Measurements from ENCODE around the gene FCRL6.

Gene FCRL6

DNA sequence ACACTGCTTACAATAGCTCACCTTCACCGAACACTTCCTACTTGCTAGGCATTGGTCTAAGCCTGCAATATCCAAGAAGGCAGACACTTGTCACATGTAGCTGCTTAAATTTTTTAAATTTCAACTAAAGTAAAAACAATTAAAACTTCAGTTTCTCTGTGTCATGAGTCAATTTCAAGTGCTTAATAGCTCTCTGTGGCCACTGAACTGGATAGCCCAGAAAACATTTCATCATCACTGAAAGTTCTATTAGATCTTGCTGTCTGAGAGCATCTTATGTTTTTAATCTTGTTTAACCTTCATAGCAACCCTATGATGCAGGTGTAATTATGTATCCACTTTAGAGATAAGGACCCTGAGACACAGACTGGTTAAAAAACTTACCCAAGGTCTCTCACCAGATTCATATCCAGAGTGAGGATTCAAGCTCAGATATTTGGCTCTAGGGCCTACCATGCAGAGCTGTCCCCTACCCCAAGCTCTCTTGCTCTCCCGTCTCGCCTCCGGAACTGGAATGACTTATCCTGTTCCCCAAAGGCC is 2.6 kb upstream of the FCRL6 start:
- no peak for DNase-seq

DNA sequence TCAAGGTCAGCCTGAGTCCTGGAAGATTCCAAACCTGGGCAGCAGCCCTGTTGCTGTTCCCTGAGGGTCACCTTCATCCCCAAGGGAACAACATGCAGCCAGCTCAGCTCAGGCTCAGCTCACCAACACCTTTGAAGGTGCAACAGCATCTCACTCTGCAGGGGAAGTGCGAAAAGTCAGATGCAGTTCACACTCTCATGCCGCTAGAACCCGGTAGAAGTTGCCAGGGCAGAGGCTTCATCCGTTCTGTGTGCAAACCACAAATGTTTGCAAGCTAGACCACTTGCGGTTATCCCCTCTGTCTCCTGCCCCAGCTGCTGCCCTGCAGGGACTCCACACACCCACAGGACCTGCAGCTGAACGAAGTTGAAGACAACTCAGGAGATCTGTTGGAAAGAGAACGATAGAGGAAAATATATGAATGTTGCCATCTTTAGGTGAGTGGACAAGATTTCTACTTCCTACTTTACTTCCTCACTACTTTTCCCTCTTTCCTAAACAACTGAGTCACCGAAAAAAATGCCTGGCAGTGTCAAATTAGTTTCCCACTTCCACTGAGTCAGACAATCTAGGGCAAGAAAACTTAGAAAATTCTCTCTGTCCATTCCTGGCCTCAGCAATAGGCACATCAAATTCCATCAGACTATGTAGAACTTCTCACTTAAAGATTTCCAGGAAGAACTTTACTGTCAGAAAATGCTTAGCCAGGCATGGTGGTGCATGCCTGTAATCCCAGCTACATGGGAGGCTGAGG is 1.8 kb upstream of the FCRL6 start:
- DNase-seq = no peak

DNA sequence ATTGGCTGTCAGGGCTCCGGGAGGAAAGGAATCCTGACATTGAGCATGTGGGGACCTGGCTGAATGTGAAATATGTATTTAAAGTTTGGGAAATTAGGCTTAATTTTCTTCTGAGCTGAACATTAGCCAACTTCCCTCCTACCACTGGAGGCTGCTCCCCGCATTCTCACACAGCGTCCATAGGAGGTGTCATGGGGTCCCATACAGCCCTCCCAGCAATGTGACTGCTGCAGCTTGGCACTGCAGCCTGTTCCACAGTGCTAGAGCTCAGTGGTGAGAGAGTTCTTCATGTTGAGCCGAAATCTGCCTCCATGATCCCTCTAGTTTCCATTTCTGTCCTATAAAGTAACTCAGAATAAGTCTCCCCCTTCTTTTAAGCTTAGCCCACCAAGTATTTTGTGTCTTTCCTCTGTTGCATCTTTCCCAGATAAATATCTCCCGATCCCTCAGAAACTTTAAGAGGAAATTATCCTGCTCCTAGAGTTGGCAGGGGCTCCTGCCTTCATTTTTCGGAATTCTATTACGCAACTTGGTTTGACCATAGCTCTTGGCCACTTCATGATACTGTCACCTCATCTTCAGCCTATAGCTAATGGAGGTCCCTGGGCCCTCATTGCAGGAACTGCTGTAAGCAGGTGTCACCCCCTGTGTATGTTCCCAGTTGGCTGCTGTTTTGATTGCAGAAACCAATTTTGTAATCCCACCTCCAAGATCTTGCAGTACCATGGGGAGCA is 2.0 kb downstream of the FCRL6 start:
- DNase-seq = no peak

DNA sequence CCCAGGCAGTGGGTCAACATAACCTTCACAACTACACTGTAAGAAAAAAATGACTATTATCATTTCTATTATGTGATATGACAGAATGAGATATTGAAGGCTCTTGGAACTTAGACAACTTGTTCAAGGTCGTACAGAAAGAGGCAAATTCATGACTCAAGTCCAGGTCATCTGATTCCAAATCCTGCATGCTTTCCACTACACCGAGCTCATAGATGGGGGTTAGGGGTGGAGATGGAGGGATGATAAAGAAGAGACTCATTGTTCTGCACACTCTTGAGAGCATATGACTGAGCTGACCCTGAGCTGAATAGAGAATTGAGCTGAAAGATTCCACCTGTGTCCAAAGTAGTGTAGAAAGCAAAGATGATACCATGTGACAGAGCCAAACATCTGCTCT is 2.8 kb downstream of the FCRL6 start:
- no peak for DNase-seq

DNA sequence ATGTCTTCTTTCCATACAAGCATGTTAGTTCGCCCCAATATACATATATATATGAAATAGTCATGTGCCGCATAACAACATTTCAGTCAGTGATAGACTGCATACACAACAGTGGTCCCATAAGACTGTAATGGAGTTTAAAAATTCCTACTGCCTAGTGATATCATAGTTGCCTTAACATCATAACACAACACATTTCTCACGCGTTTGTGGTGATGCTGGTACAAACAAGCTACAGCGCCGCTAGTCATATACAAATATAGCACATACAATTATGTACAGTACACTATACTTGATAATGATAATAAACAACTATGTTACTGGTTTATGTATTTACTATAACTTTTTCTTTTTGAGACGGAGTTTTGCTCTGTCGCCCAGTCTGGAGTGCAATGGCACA is 13.8 kb downstream of the FCRL6 start:
- DNase-seq = no peak

DNA sequence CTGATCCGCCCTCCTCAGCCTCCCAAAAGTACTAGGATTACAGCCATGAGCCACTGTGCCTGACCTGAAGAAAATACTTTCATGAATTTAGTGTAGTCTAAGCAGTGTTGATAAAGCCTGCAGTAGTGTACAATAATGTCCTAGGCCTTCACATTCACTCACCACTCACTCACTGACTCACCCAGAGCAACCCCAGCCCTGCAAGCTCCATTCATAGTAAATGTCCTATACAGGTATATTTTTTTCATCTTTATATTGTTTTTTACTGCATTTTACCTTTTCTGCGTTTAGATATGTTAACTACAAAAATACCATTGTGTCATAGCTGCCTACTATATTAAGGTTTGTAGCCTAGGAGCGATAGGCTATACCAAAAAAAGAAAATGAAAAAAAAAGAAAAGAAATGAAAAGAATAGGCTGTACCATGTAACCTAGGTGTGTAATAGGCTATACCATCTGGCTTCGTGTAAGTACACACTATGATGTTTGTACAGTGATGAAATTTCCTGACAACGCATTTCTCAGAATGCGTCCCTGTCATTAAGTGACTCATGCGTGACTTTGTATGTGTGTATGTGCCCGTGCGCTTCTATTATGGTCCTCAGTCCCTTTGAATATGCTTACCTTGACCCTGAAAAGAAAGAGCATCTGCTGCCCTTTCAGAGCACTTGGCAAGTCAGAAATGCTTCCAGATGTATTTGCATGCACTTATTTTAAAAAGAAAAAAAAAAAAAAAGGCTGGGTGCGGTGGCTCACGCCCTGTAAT is 15.3 kb downstream of the FCRL6 start:
- no peak for DNase-seq

DNA sequence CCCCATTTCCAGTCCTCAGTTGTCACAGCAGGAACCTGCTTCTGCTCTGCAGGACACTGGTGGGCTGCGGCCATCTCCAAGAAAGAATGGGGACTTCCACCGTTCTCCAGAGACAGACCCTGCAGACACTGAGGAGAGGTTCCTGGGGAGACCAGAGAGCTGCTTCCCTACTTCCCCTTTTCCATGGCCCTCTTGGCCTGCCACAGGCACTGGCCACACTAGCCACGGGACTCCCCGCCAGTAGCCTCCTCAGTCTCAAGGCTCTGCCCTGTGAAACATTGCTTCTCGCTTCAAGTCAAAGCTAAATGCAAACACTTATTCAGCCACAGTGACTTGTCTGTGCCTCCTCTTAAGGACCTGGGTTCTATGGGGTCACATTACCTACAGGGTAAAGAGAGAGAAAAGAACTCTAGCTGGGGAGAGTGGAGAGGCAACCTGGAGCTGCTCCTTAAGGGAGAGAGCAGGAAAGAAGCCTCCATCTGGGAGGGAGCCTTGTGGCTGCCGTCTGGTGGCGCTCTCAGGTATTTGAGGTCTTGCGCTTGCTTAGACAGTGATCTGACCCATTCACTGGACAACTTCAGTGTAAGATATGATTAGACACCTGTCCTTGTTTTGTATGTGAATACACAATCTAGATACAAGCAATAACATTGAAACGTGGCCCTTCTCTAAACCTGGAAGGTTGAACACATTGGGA is 19.2 kb downstream of the FCRL6 start:
- DNase-seq = peak; percentile 17

DNA sequence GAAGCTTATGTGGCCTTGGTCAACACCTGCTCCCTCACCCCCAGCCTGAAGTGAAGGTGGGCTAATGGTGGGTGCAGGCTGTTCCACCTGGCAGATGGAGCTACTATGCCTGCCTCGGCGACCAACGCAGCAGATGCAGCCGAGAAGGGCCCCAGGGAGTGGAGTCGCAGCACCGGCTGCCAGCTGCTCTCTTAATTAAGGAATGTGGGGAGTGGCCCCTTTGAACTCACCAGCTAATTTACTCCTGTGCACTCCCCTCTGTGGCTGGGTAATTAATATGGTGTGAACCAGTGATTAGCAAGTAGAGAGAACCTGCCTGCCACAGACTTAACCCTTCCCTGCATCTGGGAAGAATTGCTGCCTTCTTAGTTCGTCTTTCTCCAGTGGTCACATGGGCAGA is 21.2 kb downstream of the FCRL6 start:
- DNase-seq = no peak

DNA sequence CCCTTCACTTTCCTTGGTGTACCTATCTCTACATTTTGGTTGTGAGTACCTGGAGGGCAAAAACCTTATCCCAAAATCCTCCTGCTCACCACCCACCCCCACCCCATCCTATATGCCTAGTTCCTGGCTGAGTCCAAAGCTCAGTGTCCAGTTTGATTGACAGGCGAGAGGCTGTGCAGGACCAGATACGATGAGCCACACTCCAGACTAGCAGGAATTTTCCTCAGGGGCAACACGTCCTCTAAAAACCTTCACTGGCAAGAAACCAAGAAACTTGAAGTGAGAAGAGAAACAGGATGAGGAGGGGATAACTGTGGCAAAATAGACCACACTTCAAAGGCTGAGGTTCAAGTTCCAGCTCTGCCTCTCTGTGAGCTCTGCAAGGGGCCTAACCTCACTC is 23.4 kb downstream of the FCRL6 start:
- DNase-seq = no peak

DNA sequence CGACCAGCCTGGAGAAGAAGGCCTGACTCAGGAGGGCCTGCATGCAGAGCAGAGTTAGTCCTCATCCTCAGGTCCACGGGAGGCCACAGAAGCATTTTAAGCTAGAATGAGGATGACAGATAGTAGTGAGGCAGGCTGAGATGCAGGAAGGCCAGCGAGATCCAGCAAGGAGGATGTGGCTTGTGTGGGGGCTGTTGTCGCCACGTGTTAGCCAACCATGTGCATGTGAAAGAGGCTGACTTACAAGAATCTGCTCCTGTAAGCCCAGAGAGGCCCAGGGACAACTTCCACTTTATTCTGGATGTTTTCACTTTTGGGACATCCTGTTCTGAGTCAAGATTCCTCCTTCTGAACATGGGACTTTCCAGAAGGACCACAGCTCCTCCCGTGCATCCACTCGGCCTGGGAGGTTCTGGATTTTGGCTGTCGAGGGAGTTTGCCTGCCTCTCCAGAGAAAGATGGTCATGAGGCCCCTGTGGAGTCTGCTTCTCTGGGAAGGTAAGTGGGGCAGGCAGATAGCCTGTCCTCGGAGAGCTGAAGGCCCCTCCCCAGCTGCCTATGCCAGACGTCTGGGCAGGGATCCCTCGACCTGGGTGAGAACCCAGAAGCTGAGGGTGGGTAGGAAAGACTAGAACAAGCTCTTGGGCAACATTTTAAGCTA is 24.4 kb downstream of the FCRL6 start, which contains the start of gene SLAMF8:
Gene SLAMF8, plus strand, starts transcription at position 433 of the 661 bp plus-strand sequence. Its CDS starts 26 bp downstream, at position 459.
- peak; percentile 14 for DNase-seq

DNA sequence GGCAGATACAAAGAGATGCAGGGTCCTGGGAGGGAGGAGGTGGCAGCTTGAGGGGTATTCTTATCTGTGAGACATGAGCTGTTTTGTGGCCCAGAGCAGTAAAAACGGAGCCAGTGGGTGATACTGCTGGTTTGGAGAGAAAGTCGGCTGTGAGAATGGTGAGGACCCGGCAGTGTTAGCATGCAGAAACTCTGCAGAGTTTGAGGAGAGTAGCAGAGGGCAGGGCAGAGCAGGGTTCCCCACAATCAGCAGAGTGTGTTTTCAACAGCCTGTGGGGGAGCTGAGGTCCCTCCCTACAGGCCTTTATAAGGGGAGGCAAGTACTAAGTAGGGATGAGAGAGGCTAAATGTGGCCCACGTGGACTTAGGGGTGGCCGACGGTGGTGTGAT is 24.9 kb downstream of the FCRL6 start:
- no peak for DNase-seq

DNA sequence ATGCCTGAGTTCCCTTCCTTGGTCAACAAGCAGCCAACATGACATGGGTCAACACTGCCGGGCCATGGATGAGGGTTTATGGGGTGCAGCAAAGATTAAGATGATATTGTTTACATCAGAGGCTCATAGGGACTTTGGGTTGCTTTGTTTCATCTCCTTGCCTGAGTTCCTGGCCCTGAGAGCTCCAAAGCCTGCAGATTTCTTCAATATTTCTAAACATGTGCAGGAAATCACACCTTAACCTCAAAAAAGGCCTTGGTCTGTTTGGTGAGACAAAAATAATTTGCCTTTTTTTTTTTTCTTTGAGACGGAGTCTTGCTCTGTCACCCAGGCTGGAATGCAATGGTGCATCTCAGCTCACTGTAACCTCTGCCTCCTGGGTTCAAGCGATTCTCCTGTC is 25.4 kb downstream of the FCRL6 start:
- DNase-seq = no peak

DNA sequence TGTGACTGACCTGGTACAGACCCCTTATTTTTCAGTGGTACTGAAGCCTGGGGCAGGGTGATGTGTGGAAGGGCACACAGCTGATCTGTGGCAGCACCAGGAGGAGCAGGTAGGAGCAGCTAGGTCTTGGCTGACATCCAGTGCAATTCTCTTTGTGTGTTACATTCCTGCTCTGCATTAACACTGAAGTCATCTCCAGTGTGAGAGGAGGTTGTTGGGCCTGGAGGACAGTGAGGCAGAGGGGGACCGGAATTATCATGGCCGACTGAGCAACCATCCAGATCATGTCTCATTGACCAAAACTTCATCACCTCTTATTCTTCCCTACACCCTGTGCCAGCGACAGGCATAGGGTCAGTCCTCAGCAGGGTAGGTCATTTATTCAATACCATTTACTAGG is 26.0 kb downstream of the FCRL6 start:
- no peak for DNase-seq

DNA sequence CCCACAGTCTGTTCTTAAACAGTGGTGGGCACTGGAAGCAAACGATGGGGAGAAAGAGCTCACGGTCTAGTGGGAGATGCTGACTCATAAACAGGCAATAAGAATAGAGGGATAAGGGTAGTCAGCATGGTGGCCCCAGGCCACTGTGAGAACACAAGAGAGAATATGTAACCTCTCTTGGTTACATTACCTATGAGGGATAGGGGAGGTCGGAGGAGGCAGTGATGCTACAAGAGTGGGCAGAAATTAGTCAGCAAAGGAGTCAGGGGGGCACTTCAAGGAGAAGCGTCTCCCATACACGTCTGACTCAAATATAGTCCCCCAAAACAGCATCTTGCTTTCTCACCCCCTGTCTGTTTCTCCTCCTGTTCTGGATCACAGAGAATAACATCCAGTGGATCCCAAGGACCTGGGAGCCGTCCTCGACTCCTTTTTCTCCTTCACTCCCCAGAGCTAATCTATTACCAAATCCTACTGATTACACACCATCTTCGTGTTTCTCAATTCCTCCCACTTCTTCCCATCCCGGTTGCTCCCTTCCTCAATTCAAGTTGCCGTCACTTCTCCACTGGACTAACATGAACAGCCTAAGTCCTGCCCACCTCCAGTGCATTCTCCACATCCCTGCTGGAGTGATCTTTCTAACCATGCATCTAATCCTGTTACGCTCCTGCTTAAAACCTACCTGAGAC is 26.6 kb downstream of the FCRL6 start:
- DNase-seq = no peak

DNA sequence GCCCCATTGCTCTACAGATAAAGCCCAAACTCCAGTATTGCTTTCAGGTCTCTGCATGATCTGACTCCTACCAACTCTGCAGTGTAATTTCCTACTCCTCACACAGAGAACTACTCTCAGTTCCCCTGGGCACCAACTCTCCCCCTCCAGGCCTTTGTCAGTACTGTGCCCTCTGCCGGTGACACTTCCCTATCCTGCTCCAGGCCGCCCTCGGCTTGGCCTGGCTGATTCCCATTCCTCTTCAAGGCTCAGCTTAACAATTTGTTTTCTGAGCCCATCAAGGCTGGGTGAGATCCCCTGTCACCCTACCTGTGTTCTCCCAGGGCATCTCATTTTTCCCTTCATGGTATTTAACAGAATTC is 27.1 kb downstream of the FCRL6 start:
- DNase-seq = no peak

DNA sequence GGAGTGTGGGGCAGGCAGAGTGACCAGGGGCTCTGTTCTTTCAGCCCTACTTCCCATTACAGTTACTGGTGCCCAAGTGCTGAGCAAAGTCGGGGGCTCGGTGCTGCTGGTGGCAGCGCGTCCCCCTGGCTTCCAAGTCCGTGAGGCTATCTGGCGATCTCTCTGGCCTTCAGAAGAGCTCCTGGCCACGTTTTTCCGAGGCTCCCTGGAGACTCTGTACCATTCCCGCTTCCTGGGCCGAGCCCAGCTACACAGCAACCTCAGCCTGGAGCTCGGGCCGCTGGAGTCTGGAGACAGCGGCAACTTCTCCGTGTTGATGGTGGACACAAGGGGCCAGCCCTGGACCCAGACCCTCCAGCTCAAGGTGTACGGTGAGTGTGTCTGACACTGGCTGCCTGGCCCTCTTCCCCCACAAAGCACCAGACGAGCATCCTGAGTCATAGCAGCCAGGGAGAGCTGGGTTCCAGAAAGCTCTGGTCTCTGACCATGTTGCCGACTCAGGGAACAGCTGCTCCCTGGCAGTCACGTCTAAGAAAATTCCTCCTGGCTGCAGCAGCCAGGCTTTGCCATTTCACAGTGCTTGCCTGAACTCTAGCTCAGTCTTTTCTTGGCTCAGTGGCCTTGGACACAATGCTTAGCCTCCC is 27.8 kb downstream of the FCRL6 start:
- no peak for DNase-seq

DNA sequence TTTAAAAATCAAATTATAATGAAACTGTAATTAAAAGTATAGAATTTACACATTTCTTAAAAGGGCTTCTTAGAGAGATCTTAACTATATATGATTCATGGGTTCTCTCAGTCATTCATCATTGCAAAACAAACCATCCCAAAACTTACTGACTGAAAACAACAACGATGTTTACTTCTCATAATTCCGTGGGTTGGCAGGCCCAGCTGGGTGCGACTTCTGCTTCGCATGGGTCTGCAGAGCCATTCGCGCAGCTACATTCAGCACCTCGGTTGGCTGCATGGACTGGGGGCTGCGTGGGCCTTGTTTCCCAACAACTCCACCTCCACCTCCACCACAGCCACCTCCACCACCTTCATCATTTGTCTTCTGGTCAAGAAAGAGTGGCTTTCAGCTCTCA is 28.6 kb downstream of the FCRL6 start:
- no peak for DNase-seq

DNA sequence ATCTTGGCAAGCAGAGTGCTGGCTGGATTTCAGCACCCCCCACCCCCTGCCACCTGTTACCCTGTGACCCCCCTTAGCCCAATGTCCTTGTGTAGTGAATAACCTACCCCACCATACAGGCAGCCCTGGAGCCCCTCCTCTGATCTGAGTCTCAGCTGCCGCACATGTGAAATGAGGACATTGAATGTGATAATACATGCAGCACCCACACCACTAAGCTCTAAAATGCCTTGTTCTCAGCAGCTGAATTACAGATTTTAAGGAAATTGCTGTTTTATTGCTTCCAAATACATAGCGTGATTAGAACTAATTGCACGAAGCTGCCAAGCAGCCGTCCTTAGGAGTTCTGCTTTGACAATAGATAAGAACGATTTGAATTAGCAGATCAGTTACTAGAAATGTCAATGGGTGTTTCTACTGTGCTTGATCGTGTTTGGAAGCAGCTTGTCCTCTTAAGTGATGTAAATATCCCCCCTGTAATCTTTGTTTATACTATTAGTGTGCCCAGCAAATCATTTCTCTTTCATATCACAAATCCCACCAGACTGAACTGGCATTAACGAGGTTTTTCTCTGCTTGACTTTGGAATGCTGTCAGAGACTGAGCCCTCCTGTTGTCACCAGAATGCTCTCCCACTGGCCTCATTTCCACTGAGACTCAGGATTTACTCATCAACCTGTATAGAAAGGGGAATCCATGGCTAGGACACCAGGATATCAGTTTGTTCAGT is 29.4 kb downstream of the FCRL6 start:
- DNase-seq = no peak

DNA sequence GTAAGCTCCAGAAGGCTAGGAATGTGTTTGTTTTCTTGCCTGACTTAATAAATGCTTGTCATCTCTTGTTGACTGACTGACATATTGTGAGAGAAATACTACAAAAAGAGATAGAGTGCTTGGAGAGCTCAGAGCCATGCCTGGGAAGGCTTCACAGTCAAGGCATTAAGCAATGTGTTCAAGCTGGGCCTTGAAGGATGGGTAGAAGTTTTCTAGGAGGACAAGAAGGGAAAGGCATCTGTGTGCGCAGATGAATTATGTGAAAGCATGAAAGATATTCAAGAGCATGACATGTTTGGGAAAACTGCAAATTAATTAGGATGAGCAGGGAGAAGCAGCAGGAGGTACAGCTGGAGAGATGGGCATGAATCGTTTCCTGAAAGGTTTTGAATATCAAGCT is 30.1 kb downstream of the FCRL6 start:
- DNase-seq = no peak

DNA sequence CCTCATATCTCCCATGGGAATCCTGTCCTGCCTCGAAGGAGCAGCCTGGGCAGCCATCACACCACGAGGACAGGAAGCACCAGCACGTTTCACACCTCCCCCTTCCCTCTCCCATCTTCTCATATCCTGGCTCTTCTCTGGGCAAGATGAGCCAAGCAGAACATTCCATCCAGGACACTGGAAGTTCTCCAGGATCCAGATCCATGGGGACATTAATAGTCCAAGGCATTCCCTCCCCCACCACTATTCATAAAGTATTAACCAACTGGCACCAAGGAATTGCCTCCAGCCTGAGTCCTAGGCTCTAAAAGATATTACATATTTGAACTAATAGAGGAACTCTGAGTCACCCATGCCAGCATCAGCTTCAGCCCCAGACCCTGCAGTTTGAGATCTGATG is 33.2 kb downstream of the FCRL6 start:
- no peak for DNase-seq
